Muscle of leg (tissue), 11 donors: Measurements from ENCODE around the gene SCEL. TPM values are rescaled to one million over a fixed set of nuclear protein-coding genes. Genes with fewer than 3 reads are reported as not detected.

ENCODE experiments used
- DNase-seq: peaks from one replicate; pipeline ENCODE4 v3.0.0; 2013
- H3K27ac ChIP-seq: one replicate; pipeline ENCODE4 v1.5.1; 2013; ENCODE audit warnings: mild to moderate bottlenecking, low read length, control low read depth
- H3K27me3 ChIP-seq: one replicate; pipeline ENCODE4 v1.6.1; 2013; ENCODE audit warnings: low read length; ENCODE audit not compliant: control insufficient read depth, insufficient read depth
- H3K36me3 ChIP-seq: one replicate; pipeline ENCODE4 v1.6.1; 2013; ENCODE audit warnings: low read length; ENCODE audit not compliant: control insufficient read depth, insufficient read depth
- H3K4me1 ChIP-seq: one replicate; pipeline ENCODE4 v1.6.1; 2013; ENCODE audit warnings: low read length; ENCODE audit not compliant: control insufficient read depth, insufficient read depth
- H3K4me3 ChIP-seq: one replicate; pipeline ENCODE4 v1.5.1; 2013; ENCODE audit warnings: low read length, control low read depth
- H3K9me3 ChIP-seq: replicated peaks from 2 replicates; pipeline ENCODE4 v1.6.1; 2013; ENCODE audit warnings: low read depth, low read length; ENCODE audit not compliant: control insufficient read depth
- WGBS: methylation state at CpG from one replicate; pipeline ENCODE4 v1.1.5; 2013; ENCODE audit warnings: missing lambda C conversion rate; ENCODE audit not compliant: insufficient coverage; 5-methylcytosine and 5-hydroxymethylcytosine counted together
- polyA plus RNA-seq, 8 donors: library from polyadenylated mRNA; unstranded; fragments of 120-200 nt; gene quantifications; one replicate each; pipeline versions ENCODE4 v1.2.1 to v1.2.3, GENCODE V29; 2013; ENCODE audit warnings: inconsistent platforms in 1 of 8, low replicate concordance in 1 of 8; ENCODE audit not compliant: insufficient read length in 8 of 8, insufficient read depth in 1 of 8
- total RNA-seq: library from RNA; stranded (reverse); fragments of 120-200 nt; gene quantifications from one replicate; pipeline ENCODE4 v1.2.4, GENCODE V29; 2013

Gene SCEL
- total and polyA plus RNA-seq, 9 donors: 0.04 to 13.6 (median 0.10) TPM; not detected in 2

- Histone ChIP-seq H3K4me1 (no peaks in the 10 kb centered on the region), H3K36me3 (no peaks in the 10 kb centered on the region), H3K27me3 (no peaks in the 10 kb centered on the region), H3K9me3 (no peaks in the 10 kb centered on the region), H3K27ac (no peak overlapping the region), H3K4me3 (no peak overlapping the region)
- WGBS: no CpG with 5 or more reads among the region's 2 CpGs
- no peak for DNase-seq
These were observed 59.8 kb downstream of the SCEL start for GRCh38 chr13:77595166-77595810.

GRCh38 chr13:77596777-77597176 is 61.3 kb downstream of the SCEL start:
- no peaks in the 10 kb centered on the region for H3K36me3 ChIP-seq
- no peak overlapping the region for H3K27ac ChIP-seq
- H3K27me3 ChIP-seq: no peaks in the 10 kb centered on the region
- no peaks in the 10 kb centered on the region for H3K9me3 ChIP-seq
- H3K4me1 ChIP-seq: no peaks in the 10 kb centered on the region
- no peak for DNase-seq
- WGBS: 20% methylated on average over 1 of the region's 1 CpG
- no peak overlapping the region for H3K4me3 ChIP-seq

- 80% methylated on average over 1 of the region's 2 CpGs for WGBS
- Histone ChIP-seq H3K4me3 (no peak overlapping the region), H3K36me3 (no peaks in the 10 kb centered on the region), H3K4me1 (no peaks in the 10 kb centered on the region), H3K27ac (no peak overlapping the region), H3K27me3 (no peaks in the 10 kb centered on the region), H3K9me3 (no peaks in the 10 kb centered on the region)
- no peak for DNase-seq
These were observed 63.8 kb downstream of the SCEL start for GRCh38 chr13:77599351-77599750.

- Histone ChIP-seq H3K4me3 (no peak overlapping the region), H3K27ac (no peak overlapping the region), H3K36me3 (no peaks in the 10 kb centered on the region), H3K9me3 (no peaks in the 10 kb centered on the region), H3K27me3 (no peaks in the 10 kb centered on the region), H3K4me1 (no peaks in the 10 kb centered on the region)
- no CpG with 5 or more reads among the region's 2 CpGs for WGBS
- DNase-seq: no peak
These were observed 65.2 kb downstream of the SCEL start for GRCh38 chr13:77600701-77601100.

- no CpG with 5 or more reads among the region's 1 CpG for WGBS
- no peak overlapping the region for H3K4me3 ChIP-seq
- DNase-seq: no peak
- no peaks in the 10 kb centered on the region for H3K4me1 ChIP-seq
- no peak overlapping the region for H3K27ac ChIP-seq
- no peaks in the 10 kb centered on the region for H3K27me3 ChIP-seq
- H3K9me3 ChIP-seq: no peaks in the 10 kb centered on the region
- H3K36me3 ChIP-seq: no peaks in the 10 kb centered on the region
These were observed 75.6 kb downstream of the SCEL start for GRCh38 chr13:77611068-77611467.

- Histone ChIP-seq H3K36me3 (no peaks in the 10 kb centered on the region), H3K4me1 (no peaks in the 10 kb centered on the region), H3K4me3 (no peak overlapping the region), H3K27me3 (no peaks in the 10 kb centered on the region), H3K9me3 (no peaks in the 10 kb centered on the region), H3K27ac (no peak overlapping the region)
- no peak for DNase-seq
These were observed 80.5 kb downstream of the SCEL start for GRCh38 chr13:77616027-77616426.

GRCh38 chr13:77619655-77620054 is 84.1 kb downstream of the SCEL start:
- no peak for DNase-seq
- no CpG with 5 or more reads among the region's 5 CpGs for WGBS
- Histone ChIP-seq H3K4me3 (no peak overlapping the region), H3K9me3 (no peaks in the 10 kb centered on the region), H3K27ac (no peak overlapping the region), H3K36me3 (no peaks in the 10 kb centered on the region), H3K27me3 (no peaks in the 10 kb centered on the region), H3K4me1 (no peaks in the 10 kb centered on the region)

- no peak for DNase-seq
- no peaks in the 10 kb centered on the region for H3K36me3 ChIP-seq
- H3K27me3 ChIP-seq: no peaks in the 10 kb centered on the region
- H3K4me1 ChIP-seq: no peaks in the 10 kb centered on the region
- no peaks in the 10 kb centered on the region for H3K9me3 ChIP-seq
- H3K4me3 ChIP-seq: no peak overlapping the region
- no peak overlapping the region for H3K27ac ChIP-seq
- WGBS: no CpG with 5 or more reads among the region's 1 CpG
These were observed 84.6 kb downstream of the SCEL start for GRCh38 chr13:77620138-77620537.

- 80% methylated on average over 1 of the region's 3 CpGs for WGBS
- no peak for DNase-seq
- no peaks in the 10 kb centered on the region for H3K36me3 ChIP-seq
- no peaks in the 10 kb centered on the region for H3K4me1 ChIP-seq
- no peaks in the 10 kb centered on the region for H3K27me3 ChIP-seq
- H3K9me3 ChIP-seq: no peaks in the 10 kb centered on the region
- no peak overlapping the region for H3K27ac ChIP-seq
- H3K4me3 ChIP-seq: no peak overlapping the region
These were observed 88.3 kb downstream of the SCEL start for GRCh38 chr13:77623806-77624205.

GRCh38 chr13:77628170-77628569 is 92.7 kb downstream of the SCEL start:
- DNase-seq: no peak
- H3K27ac ChIP-seq: no peak overlapping the region
- H3K9me3 ChIP-seq: no peaks in the 10 kb centered on the region
- no peaks in the 10 kb centered on the region for H3K27me3 ChIP-seq
- H3K36me3 ChIP-seq: no peaks in the 10 kb centered on the region
- H3K4me3 ChIP-seq: no peak overlapping the region
- no peaks in the 10 kb centered on the region for H3K4me1 ChIP-seq

GRCh38 chr13:77637588-77637987 is 102.1 kb downstream of the SCEL start:
- H3K4me1 ChIP-seq: peaks cover 3% of the 10 kb centered on the region
- H3K9me3 ChIP-seq: no peaks in the 10 kb centered on the region
- H3K27me3 ChIP-seq: no peaks in the 10 kb centered on the region
- H3K27ac ChIP-seq: no peak overlapping the region
- 33% methylated on average over 1 of the region's 1 CpG for WGBS
- H3K4me3 ChIP-seq: no peak overlapping the region
- no peak for DNase-seq
- H3K36me3 ChIP-seq: no peaks in the 10 kb centered on the region
